Left ventricle myocardium superior (tissue), 1 donor: ENCODE results near the gene SFMBT2. TPM values are rescaled to one million over a fixed set of nuclear protein-coding genes. Genes with fewer than 3 reads are reported as not detected.

Source experiments
- ATAC-seq: fragments of 200-7000 bp; cut with Tn5 transposase; one replicate; pipeline ENCODE4 v1.9.1; 2020; ENCODE audit warnings: mild to moderate bottlenecking, moderate library complexity
- DNase-seq: peaks from one replicate; pipeline ENCODE4 v3.0.0-alpha.2; 2020
- intact Hi-C: fragments of 100-400 bp; cut with micrococcal nuclease; formaldehyde crosslinking; loops from one replicate; pipeline ENCODE4 v1.11.0; 2022
- long read RNA-seq: library from polyadenylated mRNA; unstranded; transcript quantifications from one replicate; pipeline ENCODE4 v2.0.0, GENCODE V29; 2021
- total RNA-seq: library from RNA; stranded (reverse); fragmentation: NEBNext Ultra II Directional; extraction: Animal tissue kit (Norgen Biotek cat#: 25700); gene quantifications from one replicate; pipeline ENCODE4 v1.2.1, GENCODE V29; 2021
- donor health status: DM: no; HTN: yes; CAD: no; lungs with severe emphysema.

Gene SFMBT2
- total RNA-seq, result 11.0 TPM
- long read RNA-seq, partial matches to known transcripts, result 1 of 8 reads
- long read RNA-seq, other reads (novel, unspliced or antisense), result 7 of 8 reads

DNA sequence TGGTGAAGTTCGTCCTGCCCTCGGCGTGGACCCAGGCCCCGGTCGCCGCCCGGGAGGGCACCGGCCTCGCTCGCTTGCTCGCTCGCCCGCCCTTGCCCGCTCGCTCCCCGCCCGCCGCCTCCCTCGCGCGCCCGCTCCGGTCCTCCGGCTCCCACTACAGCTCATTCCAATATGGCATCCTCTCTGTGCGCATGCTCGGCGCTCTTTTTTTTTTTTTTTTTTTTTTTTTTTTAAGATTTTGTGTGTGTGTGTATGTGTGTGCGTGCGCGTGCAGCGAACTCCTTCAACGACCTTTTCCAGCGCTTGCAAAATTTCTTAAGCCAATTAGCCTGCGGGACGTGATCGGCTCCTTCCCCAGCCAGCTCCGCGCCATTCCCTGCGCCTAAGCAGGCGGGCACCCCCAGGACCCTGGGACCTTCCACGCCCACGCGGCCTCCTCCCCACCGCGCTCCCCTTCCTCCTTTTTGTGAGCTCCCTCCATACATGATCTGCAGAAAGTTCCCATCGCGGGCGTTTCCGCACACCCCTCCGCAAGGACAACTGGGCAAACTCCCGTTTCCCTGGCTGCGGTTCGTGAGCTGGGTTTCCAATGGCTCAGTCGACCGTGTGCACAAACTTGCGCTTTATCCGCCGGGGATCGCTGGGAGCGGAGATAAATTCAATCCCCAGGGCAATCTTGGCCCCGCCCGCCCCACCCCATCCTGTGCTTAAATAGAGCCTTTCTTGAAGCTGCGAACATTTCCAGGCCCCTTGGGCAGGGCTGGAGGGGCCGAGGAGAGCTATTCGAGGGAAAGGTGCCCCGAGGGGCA lies at the start of gene SFMBT2:
SFMBT2 (minus strand) TSS at position 173 of the 809 bp plus-strand sequence. CDS start 29,136 bp downstream, outside the sequence.
- ATAC-seq, result peak; percentile 76
- intact Hi-C loops, result loop anchor here (10.0 kb wide), 1 partner anchor 736 kb away; no protein-coding TSS in a partner anchor
- peak; percentile 81 for DNase-seq

DNA sequence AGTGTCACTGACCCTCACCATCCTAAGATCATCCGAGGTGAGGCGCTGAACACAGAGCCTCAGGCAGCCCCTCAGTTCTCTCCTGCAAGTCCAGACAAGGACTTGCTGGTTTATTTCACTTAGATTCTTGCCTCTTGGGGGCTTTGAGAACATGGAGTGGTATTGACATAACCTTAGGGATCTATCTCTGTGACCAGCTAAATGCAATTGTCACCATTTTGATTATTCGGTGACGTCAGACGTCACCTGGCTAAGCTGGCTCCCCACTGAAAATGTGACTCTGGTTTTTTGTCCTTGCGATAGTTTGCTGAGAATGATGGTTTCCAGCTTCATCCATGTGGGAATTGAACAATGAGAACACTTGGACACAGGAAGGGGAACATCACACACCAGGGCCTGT lies 49.2 kb upstream of the SFMBT2 start:
- no peak for DNase-seq
- intact Hi-C loops, result no loop called here
- no peak for ATAC-seq

DNA sequence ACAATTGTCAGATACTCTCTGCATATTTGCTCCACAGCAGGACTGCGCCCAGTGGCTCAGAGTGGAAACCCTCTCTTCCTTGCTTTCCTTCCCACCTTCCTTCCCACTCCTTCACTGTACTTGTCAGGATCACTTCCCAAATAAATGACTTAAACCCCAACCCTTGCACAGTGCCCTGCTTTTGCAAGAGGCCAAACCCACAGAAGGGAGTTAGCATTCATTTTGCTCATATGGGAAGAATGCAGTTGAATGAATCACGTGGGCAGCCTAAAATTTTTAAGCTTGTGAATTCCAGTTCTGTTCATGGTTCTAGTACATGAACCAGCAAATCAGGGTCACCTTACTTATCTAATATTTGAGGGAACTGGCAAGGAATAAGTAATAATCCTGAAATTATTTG lies 47.7 kb upstream of the SFMBT2 start:
- intact Hi-C loops, result no loop called here
- DNase-seq, result no peak
- no peak for ATAC-seq

DNA sequence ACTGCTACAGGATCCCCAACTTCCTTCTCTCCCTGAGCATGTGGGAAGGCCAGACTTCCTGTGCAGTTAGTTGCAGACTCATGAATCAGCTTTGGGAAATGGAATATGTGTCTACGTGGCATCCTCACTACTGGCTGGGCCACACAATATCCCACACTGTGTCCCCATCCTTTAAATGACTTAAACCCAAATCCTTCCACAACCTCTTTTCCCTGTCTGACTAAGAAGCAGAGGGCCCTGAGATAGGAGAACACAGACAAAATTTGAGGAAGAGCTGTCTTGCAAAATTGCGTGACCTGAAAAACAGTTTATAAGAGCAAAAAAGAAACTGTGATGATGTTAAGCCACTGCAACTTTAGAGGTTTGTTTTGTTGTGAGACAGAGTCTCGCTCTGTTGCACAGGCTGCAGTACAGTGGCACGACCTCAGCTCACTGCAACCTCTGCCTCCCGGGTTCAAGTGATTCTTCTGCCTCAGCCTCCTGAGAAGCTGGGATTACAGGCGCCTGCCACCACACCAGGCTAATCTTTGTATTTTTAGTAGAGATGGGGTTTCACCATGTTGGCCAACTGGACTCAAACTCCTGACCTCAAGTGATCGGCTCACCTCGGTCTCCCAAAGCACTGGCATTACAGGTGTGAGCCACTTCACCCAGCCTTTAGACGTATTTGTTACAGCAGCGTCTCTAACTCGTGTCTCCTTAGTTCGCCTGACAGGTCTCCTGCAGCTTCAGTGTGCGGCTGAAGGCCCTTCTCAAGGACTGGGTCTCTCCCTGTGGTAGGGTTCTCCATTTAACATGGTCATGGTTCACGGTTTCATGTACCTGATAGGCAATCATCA lies 46.9 kb upstream of the SFMBT2 start:
- DNase-seq (no peak), ATAC-seq (peak; percentile 46)
- intact Hi-C loops, result no loop called here

DNA sequence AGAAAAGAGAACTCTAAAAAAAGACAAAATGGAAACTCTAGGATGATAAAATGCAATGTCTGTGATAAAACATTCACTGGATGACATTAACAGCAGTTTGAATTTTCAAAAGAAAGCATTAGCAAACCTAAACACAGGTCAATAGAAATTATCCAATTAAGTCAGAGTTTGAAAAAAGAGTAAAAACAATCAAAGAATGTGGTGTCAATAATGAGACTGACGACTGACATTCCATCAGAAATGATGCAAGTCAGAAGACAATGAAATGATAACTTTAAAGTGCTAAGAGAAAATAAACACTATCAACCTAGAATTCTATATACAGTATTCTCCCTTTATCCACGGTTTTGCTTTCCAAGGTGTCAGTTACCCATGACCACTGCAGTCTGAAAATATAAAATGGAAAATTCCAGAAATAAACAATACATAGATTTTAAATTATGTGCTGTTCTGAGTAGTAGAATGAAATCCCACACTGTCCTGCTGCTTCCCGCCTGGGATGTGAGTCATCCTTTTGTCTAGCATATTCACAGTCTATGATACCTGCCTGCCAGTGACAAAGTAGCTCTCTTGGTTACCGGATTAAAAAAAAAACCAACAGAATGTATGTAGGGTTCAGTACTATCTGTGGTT lies 38.3 kb upstream of the SFMBT2 start:
- no peak for DNase-seq
- intact Hi-C loops, result no loop called here
- ATAC-seq, result no peak

DNA sequence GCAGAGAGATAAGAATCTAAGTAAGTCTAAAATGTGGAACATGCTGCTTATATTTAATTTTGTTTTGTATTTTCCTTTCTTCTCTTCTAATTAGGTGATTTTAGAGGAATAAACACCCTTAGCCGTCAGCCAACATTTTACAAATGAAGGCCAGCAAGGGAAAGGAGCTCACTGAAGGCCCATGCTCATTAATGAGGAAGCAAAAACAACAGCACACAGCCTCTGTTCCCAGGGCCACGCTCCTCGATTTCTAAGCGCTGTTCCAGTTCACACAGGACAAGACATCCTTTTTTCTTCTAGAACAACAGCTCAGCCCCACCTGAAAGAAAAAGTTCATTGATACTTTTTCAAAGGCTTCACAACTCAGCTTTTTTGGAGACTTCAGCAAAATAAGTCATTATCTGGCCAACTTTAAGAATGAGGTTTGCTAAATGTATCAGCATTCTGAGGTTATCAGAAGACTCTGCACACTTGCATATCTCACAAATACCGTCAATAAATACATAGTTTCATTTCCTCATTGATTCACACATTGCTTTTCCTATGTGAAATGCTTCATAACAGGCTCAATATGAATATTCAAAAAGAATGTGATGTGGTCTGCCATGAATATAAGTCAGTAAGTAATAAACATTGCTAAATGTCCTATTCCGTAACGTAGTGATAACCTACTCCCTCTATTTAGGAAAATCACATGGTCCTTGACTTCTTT lies 34.8 kb upstream of the SFMBT2 start:
- DNase-seq (no peak), ATAC-seq (no peak)
- intact Hi-C loops, result no loop called here

DNA sequence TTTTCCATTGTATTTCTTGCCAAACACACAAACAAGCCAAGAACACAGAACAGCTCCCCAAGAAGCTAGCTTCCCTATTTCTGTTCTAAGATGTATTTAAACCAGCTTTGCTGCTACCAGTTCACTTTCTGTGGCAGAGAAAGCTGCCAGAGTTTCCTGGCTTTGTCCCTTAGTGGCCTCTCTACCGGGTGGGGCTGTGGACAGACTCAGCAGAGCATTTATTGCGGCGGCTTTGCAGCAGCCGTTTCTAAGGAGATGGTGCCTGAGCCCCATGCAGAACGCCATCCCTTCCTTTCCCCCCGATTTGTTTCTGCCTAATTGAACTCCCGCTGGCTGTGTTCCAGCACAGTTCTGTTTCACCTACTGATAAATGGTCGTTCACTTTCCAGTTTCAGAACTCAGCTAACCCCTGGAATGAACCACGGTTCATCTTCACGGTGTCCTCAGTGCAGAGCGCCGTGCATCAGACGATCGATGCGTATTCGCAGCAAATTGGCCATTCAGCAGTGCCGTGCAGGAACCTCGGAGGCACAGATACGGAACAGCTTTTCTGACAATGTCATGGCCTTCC lies 33.8 kb upstream of the SFMBT2 start:
- DNase-seq (no peak), ATAC-seq (peak; percentile 43)
- intact Hi-C loops, result no loop called here

DNA sequence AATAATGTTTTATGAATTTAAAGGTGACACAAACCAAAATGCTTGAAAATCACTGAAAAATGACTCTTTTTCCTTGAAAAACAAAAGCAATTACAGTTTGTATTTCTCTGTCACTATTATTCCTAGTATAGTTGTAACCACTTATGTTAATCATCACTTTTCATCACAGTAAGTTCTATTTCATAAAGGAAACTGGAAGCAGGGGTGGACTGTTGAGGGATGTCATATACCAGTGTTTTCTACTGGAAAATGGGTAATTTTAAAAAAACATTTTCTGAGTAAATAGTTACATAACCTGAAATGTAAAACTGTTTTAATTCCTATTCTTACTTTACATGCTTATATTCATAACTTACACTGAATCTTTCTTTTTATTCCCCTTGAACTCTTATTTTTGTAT lies 32.2 kb upstream of the SFMBT2 start:
- intact Hi-C loops, result no loop called here
- DNase-seq (no peak), ATAC-seq (no peak)

DNA sequence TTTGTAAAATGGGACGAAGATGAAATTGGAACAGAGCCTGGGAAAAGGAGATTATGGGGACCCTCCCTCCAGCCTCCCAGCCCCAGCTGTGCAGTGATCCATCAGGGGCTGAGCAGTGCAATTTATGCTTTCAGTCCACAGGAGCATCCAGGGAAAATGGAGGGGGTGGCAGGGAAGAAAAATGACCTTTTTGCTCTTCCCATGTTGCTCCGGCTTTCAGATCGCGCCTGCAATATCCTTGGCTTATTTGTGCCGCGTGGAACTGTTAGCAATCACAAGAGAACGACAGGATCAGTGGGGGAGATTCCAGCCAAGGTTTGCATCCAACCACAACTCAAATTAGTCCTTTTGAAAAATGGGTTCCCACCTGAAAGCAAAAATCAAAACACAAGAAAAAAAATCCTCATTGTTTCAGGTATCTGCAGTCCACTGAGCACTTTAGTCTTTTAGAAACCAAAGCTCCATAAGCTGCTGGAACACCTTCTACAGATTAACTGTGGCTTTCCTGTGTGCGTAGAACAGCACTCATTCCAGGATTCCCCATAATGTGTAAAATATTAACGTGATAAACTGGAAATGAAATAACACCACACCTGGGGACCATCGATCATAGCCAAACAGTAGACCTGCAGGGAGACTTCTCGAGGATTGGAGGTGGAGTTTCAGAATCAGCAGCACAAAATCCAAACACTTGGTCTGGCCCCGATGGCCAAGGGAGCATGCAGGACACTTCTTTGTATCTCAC lies 30.7 kb upstream of the SFMBT2 start:
- intact Hi-C loops, result no loop called here
- no peak for DNase-seq
- no peak for ATAC-seq

DNA sequence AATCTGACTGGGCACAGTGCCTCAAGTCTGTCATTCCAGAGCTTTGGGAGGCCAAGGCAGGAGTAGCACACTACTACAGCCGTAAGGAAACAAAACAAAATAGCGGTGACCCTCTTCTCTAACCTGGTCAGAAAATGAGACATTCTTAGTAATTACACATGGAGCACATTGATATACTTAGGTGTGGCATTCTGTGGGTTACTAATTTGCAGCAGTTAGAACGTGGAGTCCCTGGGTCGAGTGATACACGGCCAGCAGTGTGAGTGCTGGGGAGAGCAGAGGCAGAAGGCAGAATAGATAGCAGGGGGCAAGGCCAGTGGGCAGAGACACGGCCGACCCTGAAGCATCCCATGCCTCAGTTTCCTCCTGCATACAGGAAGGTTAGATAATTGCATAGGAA lies 28.9 kb upstream of the SFMBT2 start:
- ATAC-seq (no peak), DNase-seq (no peak)
- intact Hi-C loops, result no loop called here

DNA sequence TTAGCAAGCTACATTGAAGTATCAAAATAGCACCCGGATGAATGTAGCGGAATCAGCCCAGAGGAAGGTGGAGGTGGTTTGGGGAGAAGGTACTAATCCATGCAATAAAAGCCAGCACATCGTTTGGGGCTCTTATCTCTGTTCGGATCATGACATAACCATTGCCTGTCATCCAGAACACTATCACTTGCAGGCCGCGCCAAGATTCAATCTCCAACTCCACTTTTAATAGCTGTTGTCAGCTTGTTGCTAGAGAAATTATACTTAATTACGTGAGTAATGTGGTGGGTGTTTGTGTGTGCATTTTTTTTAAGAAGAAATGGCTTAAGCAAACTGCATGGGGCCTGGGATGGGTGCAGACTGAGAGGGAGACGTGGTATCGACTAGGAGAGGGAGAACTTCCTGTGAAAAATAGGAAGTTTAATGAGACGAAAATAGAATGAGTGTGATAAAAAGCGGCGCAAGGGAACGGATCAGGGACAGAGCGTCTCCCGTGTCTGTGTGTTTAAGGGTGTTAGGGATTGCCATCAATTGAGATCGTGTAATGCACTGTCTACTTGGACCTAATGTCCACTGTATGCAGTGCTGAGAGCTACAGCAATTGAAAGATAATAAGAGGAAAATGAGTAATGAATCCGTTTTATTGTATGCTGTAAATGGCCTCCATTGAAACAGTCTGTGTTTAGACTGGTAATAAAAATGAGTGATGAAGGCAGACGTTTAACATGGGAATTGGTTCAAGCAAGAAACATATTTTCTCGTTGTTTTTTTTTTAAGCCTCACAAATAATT lies 27.6 kb upstream of the SFMBT2 start:
- DNase-seq (no peak), ATAC-seq (no peak)
- intact Hi-C loops, result no loop called here

DNA sequence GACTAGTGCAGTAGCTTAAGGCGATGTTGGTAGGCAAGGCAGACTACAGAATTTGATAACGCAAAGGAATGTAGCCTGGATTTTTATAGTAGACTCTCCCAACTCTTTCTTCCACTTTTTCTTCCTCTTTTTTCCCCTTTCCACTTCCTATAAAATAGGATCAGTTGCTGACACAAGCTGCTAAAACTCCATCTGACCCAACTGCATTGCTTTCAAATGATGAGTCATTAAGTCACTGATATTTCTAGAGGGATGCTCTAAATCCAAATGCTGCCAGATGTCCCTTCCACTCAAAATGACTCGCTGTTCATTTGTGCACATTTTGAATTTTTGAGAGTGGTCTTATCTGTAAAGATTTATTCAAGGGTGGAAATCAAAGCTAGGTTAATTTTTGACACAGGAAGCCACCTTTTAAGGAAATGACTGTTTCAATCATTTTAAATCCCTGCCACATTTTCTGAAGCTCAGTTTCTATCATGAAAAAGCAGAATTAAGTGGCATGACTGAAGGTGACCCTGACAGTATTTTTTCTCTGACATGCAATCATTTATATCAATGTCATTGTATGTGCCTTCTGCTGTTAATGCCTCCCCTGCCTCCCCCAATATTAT lies 25.8 kb upstream of the SFMBT2 start:
- peak; percentile 17 for ATAC-seq
- DNase-seq, result no peak
- intact Hi-C loops, result no loop called here

DNA sequence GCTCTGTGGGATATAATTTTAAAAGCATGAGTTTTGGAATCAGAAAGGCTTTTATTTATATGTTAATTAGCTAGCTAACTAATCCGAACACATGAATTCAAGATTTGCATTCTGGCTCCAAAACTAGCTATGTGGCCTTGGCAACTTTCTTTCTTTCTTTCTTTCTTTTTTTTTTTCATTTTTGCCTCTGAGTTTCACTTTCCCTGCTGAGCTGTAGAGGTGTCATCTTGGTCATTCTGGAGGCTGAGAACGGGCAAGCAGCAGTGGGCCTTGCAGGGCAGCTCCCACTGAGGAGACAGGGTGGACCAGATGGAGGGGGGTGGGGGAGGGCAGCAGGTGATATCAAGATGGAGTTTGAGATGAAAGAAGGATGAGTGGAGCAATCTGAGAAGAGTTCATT lies 24.8 kb upstream of the SFMBT2 start:
- ATAC-seq (no peak), DNase-seq (no peak)
- intact Hi-C loops, result no loop called here

DNA sequence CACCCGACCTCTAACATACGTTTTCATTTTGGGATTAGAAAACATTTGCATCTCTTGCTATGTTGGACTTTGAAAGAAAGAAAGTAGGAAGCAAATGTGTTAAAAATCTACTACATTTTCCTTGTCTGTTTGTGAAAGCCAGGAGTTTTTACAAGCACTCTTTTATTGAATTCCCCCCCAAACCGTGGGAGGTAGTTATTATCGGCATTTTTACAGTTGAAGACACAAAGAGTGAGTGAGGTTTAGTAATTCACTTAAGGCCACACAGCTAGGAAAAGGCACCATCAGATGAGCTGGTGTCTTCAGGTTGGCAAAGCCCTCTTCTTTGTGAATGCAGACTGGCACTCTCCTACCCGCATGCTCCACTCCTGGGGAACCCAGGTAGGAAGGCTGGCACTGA lies 23.5 kb upstream of the SFMBT2 start:
- ATAC-seq, result no peak
- no peak for DNase-seq
- intact Hi-C loops, result no loop called here

DNA sequence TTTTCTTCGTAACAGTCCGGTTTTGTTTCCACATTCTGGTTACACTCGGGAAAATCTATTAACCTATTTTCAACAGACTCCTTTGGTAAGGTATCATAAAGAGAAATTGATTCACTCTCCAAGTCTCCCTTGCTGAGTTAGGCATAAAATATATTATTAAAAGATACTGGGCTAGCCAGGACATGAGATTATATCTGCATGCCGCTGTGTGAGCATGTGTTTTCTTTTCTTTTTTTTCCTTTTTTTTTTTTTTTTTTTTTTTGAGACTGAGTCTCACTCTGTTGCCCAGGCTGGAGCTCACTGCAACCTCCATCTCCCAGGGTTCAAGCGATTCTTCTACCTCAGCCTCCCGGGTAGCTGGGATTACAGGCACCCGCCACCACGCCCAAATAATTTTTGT lies 23.0 kb upstream of the SFMBT2 start:
- ATAC-seq, result no peak
- DNase-seq, result no peak
- intact Hi-C loops, result no loop called here

DNA sequence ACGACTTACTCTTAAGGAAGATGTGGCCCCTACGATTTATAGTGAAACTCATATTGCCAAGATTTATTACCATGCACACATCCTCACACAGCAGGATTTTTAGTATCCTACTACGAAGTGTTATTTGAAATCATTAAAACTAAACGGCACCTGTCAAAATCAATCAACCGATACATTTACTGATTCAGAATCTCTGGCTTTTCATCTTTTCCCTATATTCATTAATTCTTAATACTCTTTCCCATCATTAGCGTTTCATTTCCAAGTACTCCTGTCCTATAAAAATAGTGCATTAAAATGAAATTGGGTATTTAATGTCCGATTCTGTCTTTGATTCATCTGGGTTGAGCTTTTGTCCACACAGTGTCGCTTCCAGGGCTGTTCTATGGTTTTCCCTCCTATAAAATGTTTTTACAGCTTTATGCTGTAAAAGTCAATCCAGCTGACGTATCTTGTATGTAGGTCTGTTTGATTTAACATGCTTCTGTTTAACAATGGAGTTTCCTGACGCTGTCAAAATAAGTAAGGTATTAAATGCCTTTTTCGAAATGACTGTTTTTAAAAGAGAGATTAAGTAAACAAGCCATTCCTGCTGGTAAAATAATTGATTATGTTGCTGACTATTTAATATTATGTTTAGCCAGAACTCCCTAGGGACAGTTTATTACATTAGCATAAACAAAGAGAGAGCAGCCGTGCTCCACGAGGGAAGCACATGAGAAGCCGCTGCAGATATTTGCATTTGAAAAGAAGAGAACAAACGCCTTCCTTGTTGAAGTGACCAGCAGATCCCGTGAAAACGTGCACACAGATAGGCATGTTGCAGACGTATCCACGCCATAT lies 22.3 kb upstream of the SFMBT2 start:
- DNase-seq (no peak), ATAC-seq (no peak)
- intact Hi-C loops, result no loop called here
